Stimulated activated effector memory CD8-positive, alpha-beta T cell treated with anti-CD3 and anti-CD28 coated beads, Interleukin-12 subunit alpha, Interleukin-12 subunit beta, amount 100 ng/mL, for 72 hours (primary cell): Measurements from ENCODE around the gene MRPS35.

ENCODE experiments used
- ATAC-seq: fragments of 150-1000 bp; cut with Tn5 transposase; 2 replicates; pipeline ENCODE4 v1.10.0; 2021
- DNase-seq, 2 donors: peaks; one replicate each; pipeline ENCODE4 v3.0.0; 2021 to 2022; ENCODE audit warnings: low spot score in 2 of 2
- H3K27ac Mint-ChIP-seq: one replicate; pipeline ENCODE4 v1.8.0; 2022; ENCODE audit warnings: mild to moderate bottlenecking, mixed read lengths
- H3K36me3 Mint-ChIP-seq: one replicate; pipeline ENCODE4 v1.8.0; 2022; ENCODE audit warnings: mild to moderate bottlenecking, mixed read lengths
- H3K4me1 Mint-ChIP-seq: one replicate; pipeline ENCODE4 v1.8.0; 2022; ENCODE audit warnings: mixed read lengths
- H3K4me3 Mint-ChIP-seq: one replicate; pipeline ENCODE4 v1.8.0; 2022; ENCODE audit warnings: mild to moderate bottlenecking, mixed read lengths
- H3K9me3 Mint-ChIP-seq: one replicate; pipeline ENCODE4 v1.8.0; 2022; ENCODE audit warnings: mixed read lengths

Gene MRPS35

GRCh38 chr12:27695556-27696292 lies 14.9 kb upstream of the MRPS35 start:
- H3K36me3 Mint-ChIP-seq, result no peaks in the 10 kb centered on the region
- DNase-seq (no peak), ATAC-seq (no peak)
- H3K4me1 Mint-ChIP-seq, result no peaks in the 10 kb centered on the region
- H3K4me3 Mint-ChIP-seq, result no peak overlapping the region
- no peak overlapping the region for H3K27ac Mint-ChIP-seq
- H3K9me3 Mint-ChIP-seq, result no peaks in the 10 kb centered on the region

GRCh38 chr12:27696293-27696652 lies 14.4 kb upstream of the MRPS35 start, which contains the start of gene REP15:
REP15 (plus strand) TSS chr12:27696447; CDS start chr12:27696563, 116 bp downstream.
- Mint-ChIP-seq H3K36me3 (no peaks in the 10 kb centered on the region), H3K27ac (no peak within 1 kb of the TSS), H3K4me1 (no peaks in the 10 kb centered on the region), H3K9me3 (no peaks in the 10 kb centered on the region), H3K4me3 (no peak within 1 kb of the TSS)
- no peak for ATAC-seq
- no peak for DNase-seq

- Mint-ChIP-seq H3K36me3 (no peaks in the 10 kb centered on the region), H3K4me3 (no peak overlapping the region), H3K4me1 (no peaks in the 10 kb centered on the region), H3K27ac (no peak overlapping the region), H3K9me3 (no peaks in the 10 kb centered on the region)
- no peak for DNase-seq
- ATAC-seq, result no peak
Observed at GRCh38 chr12:27696864-27697564, 13.6 kb upstream of the MRPS35 start.

GRCh38 chr12:27703720-27704452 lies 6.7 kb upstream of the MRPS35 start:
- DNase-seq (peak; percentile 47 to 81), ATAC-seq (peak; percentile 89)
- Mint-ChIP-seq H3K27ac (no peak overlapping the region), H3K4me3 (no peak overlapping the region), H3K4me1 (no peaks in the 10 kb centered on the region), H3K36me3 (no peaks in the 10 kb centered on the region), H3K9me3 (no peaks in the 10 kb centered on the region)

GRCh38 chr12:27705263-27705662 lies 5.4 kb upstream of the MRPS35 start:
- no peak for DNase-seq
- ATAC-seq, result no peak
- peaks cover 2% of the 10 kb centered on the region for H3K36me3 Mint-ChIP-seq
- H3K27ac Mint-ChIP-seq, result no peak overlapping the region
- no peaks in the 10 kb centered on the region for H3K9me3 Mint-ChIP-seq
- H3K4me1 Mint-ChIP-seq, result no peaks in the 10 kb centered on the region
- no peak overlapping the region for H3K4me3 Mint-ChIP-seq

GRCh38 chr12:27707216-27707615 lies 3.4 kb upstream of the MRPS35 start:
- H3K4me3 Mint-ChIP-seq, result no peak overlapping the region
- H3K9me3 Mint-ChIP-seq, result no peaks in the 10 kb centered on the region
- DNase-seq (no peak), ATAC-seq (no peak)
- H3K36me3 Mint-ChIP-seq, result peaks cover 21% of the 10 kb centered on the region
- H3K27ac Mint-ChIP-seq, result no peak overlapping the region
- H3K4me1 Mint-ChIP-seq, result peaks cover 13% of the 10 kb centered on the region

- DNase-seq (no peak), ATAC-seq (no peak)
- Mint-ChIP-seq H3K9me3 (no peaks in the 10 kb centered on the region), H3K4me3 (peak overlapping the region; percentile 97), H3K27ac (no peak overlapping the region), H3K36me3 (peaks cover 40% of the 10 kb centered on the region), H3K4me1 (peaks cover 28% of the 10 kb centered on the region)
Observed at GRCh38 chr12:27709212-27709931, 1.3 kb upstream of the MRPS35 start.

GRCh38 chr12:27709932-27710591 lies 570 bp upstream of the MRPS35 start:
- ATAC-seq (peak; percentile 65), DNase-seq (no peak)
- peaks cover 45% of the 10 kb centered on the region for H3K36me3 Mint-ChIP-seq
- no peaks in the 10 kb centered on the region for H3K9me3 Mint-ChIP-seq
- peak overlapping the region; percentile 97 for H3K4me3 Mint-ChIP-seq
- peaks cover 28% of the 10 kb centered on the region for H3K4me1 Mint-ChIP-seq
- peak overlapping the region; percentile 94 for H3K27ac Mint-ChIP-seq

- peaks cover 53% of the 10 kb centered on the region for H3K36me3 Mint-ChIP-seq
- DNase-seq, result no peak
- H3K4me3 Mint-ChIP-seq, result peak overlapping the region; percentile 97
- peak; percentile 1 for ATAC-seq
- H3K4me1 Mint-ChIP-seq, result peaks cover 28% of the 10 kb centered on the region
- peak overlapping the region; percentile 94 for H3K27ac Mint-ChIP-seq
- no peaks in the 10 kb centered on the region for H3K9me3 Mint-ChIP-seq
Observed at GRCh38 chr12:27711317-27711682, 668 bp downstream of the MRPS35 start.

- ATAC-seq (no peak), DNase-seq (no peak)
- Mint-ChIP-seq H3K36me3 (peaks cover 60% of the 10 kb centered on the region), H3K4me1 (peaks cover 28% of the 10 kb centered on the region), H3K4me3 (peak overlapping the region; percentile 97), H3K27ac (peak overlapping the region; percentile 94), H3K9me3 (no peaks in the 10 kb centered on the region)
Observed at GRCh38 chr12:27711967-27712366, 1.3 kb downstream of the MRPS35 start.

GRCh38 chr12:27723212-27723611 lies 12.6 kb downstream of the MRPS35 start:
- Mint-ChIP-seq H3K36me3 (peaks cover 95% of the 10 kb centered on the region), H3K27ac (no peak overlapping the region), H3K4me1 (no peaks in the 10 kb centered on the region), H3K4me3 (no peak overlapping the region), H3K9me3 (no peaks in the 10 kb centered on the region)
- ATAC-seq (no peak), DNase-seq (no peak)

GRCh38 chr12:27730097-27730588 lies 19.5 kb downstream of the MRPS35 start:
- DNase-seq (no peak), ATAC-seq (no peak)
- Mint-ChIP-seq H3K4me3 (no peak overlapping the region), H3K27ac (peak overlapping the region; percentile 12), H3K4me1 (peaks cover 6% of the 10 kb centered on the region), H3K9me3 (no peaks in the 10 kb centered on the region), H3K36me3 (peaks cover 81% of the 10 kb centered on the region)

- Mint-ChIP-seq H3K27ac (no peak overlapping the region), H3K4me1 (peaks cover 6% of the 10 kb centered on the region), H3K9me3 (no peaks in the 10 kb centered on the region), H3K36me3 (peaks cover 81% of the 10 kb centered on the region), H3K4me3 (no peak overlapping the region)
- DNase-seq, result no peak
- ATAC-seq, result no peak
Observed at GRCh38 chr12:27732281-27732680, 21.6 kb downstream of the MRPS35 start.

GRCh38 chr12:27733052-27733656 lies 22.5 kb downstream of the MRPS35 start:
- no peak overlapping the region for H3K27ac Mint-ChIP-seq
- ATAC-seq, result no peak
- peaks cover 85% of the 10 kb centered on the region for H3K36me3 Mint-ChIP-seq
- no peak overlapping the region for H3K4me3 Mint-ChIP-seq
- no peaks in the 10 kb centered on the region for H3K9me3 Mint-ChIP-seq
- peaks cover 6% of the 10 kb centered on the region for H3K4me1 Mint-ChIP-seq
- no peak for DNase-seq
